ENCODE measurements around the gene TASP1. TPM values are rescaled to one million over a fixed set of nuclear protein-coding genes. Genes with fewer than 3 reads are reported as not detected.

Gene TASP1
- polyA plus RNA-seq, 1 donor (not counting 4 experiments of a cell fraction or from before 2014, with no cell fraction given): 17.4 TPM

- Histone ChIP-seq H3K4me1 (ENCODE audit: control insufficient read depth, extremely low read depth, insufficient read depth, low read length) (no peaks in the 10 kb centered on the region), H3K36me3 (ENCODE audit: control insufficient read depth in 2 of 2, extremely low read depth in 1 of 2, insufficient read depth in 2 of 2, low read length in 2 of 2) (no peaks in the 10 kb centered on the region)
- FAIRE-seq: no peak
These were observed 265.3 kb downstream of the TASP1 start for GRCh38 chr20:13373400-13373799.

GRCh38 chr20:13364278-13365170 is 274.2 kb downstream of the TASP1 start:
- Histone ChIP-seq H2AFZ (ENCODE audit: control insufficient read depth, low read length) (no peak overlapping the region), H3K9me3 (ENCODE audit: control insufficient read depth, low read depth, low read length) (no peaks in the 10 kb centered on the region), H3K79me2 (ENCODE audit: control insufficient read depth, insufficient read depth, low read length) (no peaks in the 10 kb centered on the region), H3K4me2 (ENCODE audit: control insufficient read depth, extremely low read depth, insufficient read depth, low read depth, low read length) (no peak overlapping the region), H3K9me1 (ENCODE audit: control insufficient read depth, extremely low read depth, insufficient read depth, low read length) (no peaks in the 10 kb centered on the region), H3K36me3 (ENCODE audit: control insufficient read depth in 2 of 2, extremely low read depth in 1 of 2, insufficient read depth in 2 of 2, low read length in 2 of 2) (no peaks in the 10 kb centered on the region), H3K27ac (ENCODE audit: control insufficient read depth, insufficient read depth, low read length) (no peak overlapping the region), H3K9ac (ENCODE audit: control insufficient read depth, extremely low read depth, insufficient read depth, low read length) (no peak overlapping the region), H3K4me1 (ENCODE audit: control insufficient read depth, extremely low read depth, insufficient read depth, low read length) (no peaks in the 10 kb centered on the region), H3K4me3 (ENCODE audit: control insufficient read depth in 2 of 3, extremely low read depth in 1 of 3, insufficient read depth in 2 of 3, low read depth in 1 of 3, low read length in 3 of 3) (no peak overlapping the region), H3K27me3 (ENCODE audit: control insufficient read depth, extremely low read depth, insufficient read depth, low read length) (no peaks in the 10 kb centered on the region), H4K20me1 (ENCODE audit: control insufficient read depth, extremely low read depth, insufficient read depth, low read length) (no peaks in the 10 kb centered on the region)
- dilution Hi-C loops (cut with MboI; ENCODE audit: extremely low pct_ligation_motif_present, low sequenced_read_pairs): no loop called here
- no peak for DNase-seq (ENCODE audit: low read depth, low spot score)
- TF ChIP-seq CTCF (optimal IDR thresholded peaks at IDR 0.05 in 1 of 3, IDR thresholded peaks at IDR 0.05 in 1 of 3, conservative IDR thresholded peaks at IDR 0.05 in 1 of 3; ENCODE audit: extremely low read depth in 1 of 3, insufficient read depth in 2 of 3, low read length in 3 of 3): no peak
- no peak for TF ChIP-seq EZH2 (IDR thresholded peaks at IDR 0.05; ENCODE audit: low read length)
- FAIRE-seq: no peak

More at GRCh38 chr20:13373400-13373799, 265.3 kb downstream of the TASP1 start:
- H3K79me2 ChIP-seq (ENCODE audit: control insufficient read depth, insufficient read depth, low read length): no peaks in the 10 kb centered on the region
- no peak for DNase-seq (ENCODE audit: low read depth, low spot score)
- H3K9ac ChIP-seq (ENCODE audit: control insufficient read depth, extremely low read depth, insufficient read depth, low read length): no peak overlapping the region
- H2AFZ ChIP-seq (ENCODE audit: control insufficient read depth, low read length): no peak overlapping the region
- no peaks in the 10 kb centered on the region for H3K9me1 ChIP-seq (ENCODE audit: control insufficient read depth, extremely low read depth, insufficient read depth, low read length)
- dilution Hi-C loops (cut with MboI; ENCODE audit: extremely low pct_ligation_motif_present, low sequenced_read_pairs): no loop called here
- no peak overlapping the region for H3K4me3 ChIP-seq (ENCODE audit: control insufficient read depth in 2 of 3, extremely low read depth in 1 of 3, insufficient read depth in 2 of 3, low read depth in 1 of 3, low read length in 3 of 3)
- no peaks in the 10 kb centered on the region for H4K20me1 ChIP-seq (ENCODE audit: control insufficient read depth, extremely low read depth, insufficient read depth, low read length)
- H3K9me3 ChIP-seq (ENCODE audit: control insufficient read depth, low read depth, low read length): no peaks in the 10 kb centered on the region
- no peak overlapping the region for H3K27ac ChIP-seq (ENCODE audit: control insufficient read depth, insufficient read depth, low read length)
- TF ChIP-seq CTCF (optimal IDR thresholded peaks at IDR 0.05 in 1 of 3, IDR thresholded peaks at IDR 0.05 in 1 of 3, conservative IDR thresholded peaks at IDR 0.05 in 1 of 3; ENCODE audit: extremely low read depth in 1 of 3, insufficient read depth in 2 of 3, low read length in 3 of 3) (no peak), EZH2 (IDR thresholded peaks at IDR 0.05; ENCODE audit: low read length) (no peak)
- H3K27me3 ChIP-seq (ENCODE audit: control insufficient read depth, extremely low read depth, insufficient read depth, low read length): no peaks in the 10 kb centered on the region
- no peak overlapping the region for H3K4me2 ChIP-seq (ENCODE audit: control insufficient read depth, extremely low read depth, insufficient read depth, low read depth, low read length)
